CD4-positive, alpha-beta memory T cell (primary cell): Measurements from ENCODE around the gene KDM5C. TPM values are rescaled to one million over a fixed set of nuclear protein-coding genes. Genes with fewer than 3 reads are reported as not detected.

Source experiments
- CTCF ChIA-PET: fragments of 350-600 bp; sonication (Branson Sonifier 250); formaldehyde crosslinking; loops from one replicate; lab custom pipeline; 2021; ENCODE audit warnings: inconsistent platforms; ENCODE audit not compliant: partially characterized antibody; lab: Charles Lee
- POLR2A ChIA-PET: fragments of 350-600 bp; sonication (Branson Sonifier 250); formaldehyde crosslinking; loops from one replicate; lab custom pipeline; 2021; ENCODE audit not compliant: partially characterized antibody; lab: Charles Lee
- DNase-seq, 5 donors: peaks; one replicate each; pipeline versions ENCODE4 v3.0.0 to v3.0.0-alpha.2; 2020 to 2022; ENCODE audit warnings: mixed read lengths in 1 of 5
- H3K27ac ChIP-seq: one replicate; pipeline ENCODE4 v1.7.0; 2013; ENCODE audit warnings: low read depth, low read length
- H3K27me3 ChIP-seq: 2 replicates; pipeline ENCODE4 v1.7.0; 2013; ENCODE audit warnings: mild to moderate bottlenecking, low read length, moderate library complexity; ENCODE audit not compliant: insufficient read depth
- H3K36me3 ChIP-seq: 2 replicates; pipeline ENCODE4 v1.7.0; 2013; ENCODE audit warnings: mild to moderate bottlenecking, low read length, moderate library complexity; ENCODE audit not compliant: insufficient read depth
- H3K4me1 ChIP-seq: 2 replicates; pipeline ENCODE4 v1.7.0; 2013; ENCODE audit warnings: mild to moderate bottlenecking, low read length, moderate library complexity; ENCODE audit not compliant: insufficient read depth
- H3K4me3 ChIP-seq, 2 donors: one replicate each; pipeline ENCODE4 v1.7.0; 2013; ENCODE audit warnings: low read length in 2 of 2, mild to moderate bottlenecking in 1 of 2
- H3K9me3 ChIP-seq, 2 donors: one replicate each; pipeline ENCODE4 v1.7.0; 2013; ENCODE audit warnings: low read length in 2 of 2, control low read depth in 1 of 2; ENCODE audit not compliant: control insufficient read depth in 1 of 2
- H3K27ac Mint-ChIP-seq, 7 donors: one replicate each; pipeline ENCODE4 v1.8.0; 2020 to 2021; ENCODE audit warnings: mixed read lengths in 7 of 7, mild to moderate bottlenecking in 6 of 7, inconsistent platforms in 3 of 7, moderate library complexity in 3 of 7
- H3K27me3 Mint-ChIP-seq, 2 donors: one replicate each; pipeline ENCODE4 v1.8.0; 2020 to 2021; ENCODE audit warnings: mixed read lengths in 2 of 2
- H3K36me3 Mint-ChIP-seq, 2 donors: one replicate each; pipeline ENCODE4 v1.8.0; 2020 to 2021; ENCODE audit warnings: mixed read lengths in 2 of 2, inconsistent platforms in 1 of 2, mild to moderate bottlenecking in 1 of 2
- H3K4me1 Mint-ChIP-seq, 4 donors: one replicate each; pipeline ENCODE4 v1.8.0; 2020 to 2021; ENCODE audit warnings: mixed read lengths in 4 of 4, mild to moderate bottlenecking in 1 of 4
- H3K4me3 Mint-ChIP-seq, 8 donors: one replicate each; pipeline ENCODE4 v1.8.0; 2020 to 2021; ENCODE audit warnings: mixed read lengths in 8 of 8, mild to moderate bottlenecking in 7 of 8, moderate library complexity in 6 of 8, inconsistent platforms in 3 of 8
- H3K9me3 Mint-ChIP-seq, 8 donors: one replicate each; pipeline ENCODE4 v1.8.0; 2020 to 2021; ENCODE audit warnings: mixed read lengths in 8 of 8, mild to moderate bottlenecking in 5 of 8, inconsistent platforms in 3 of 8, moderate library complexity in 1 of 8
- intact Hi-C: fragments of 100-400 bp; cut with micrococcal nuclease; formaldehyde crosslinking; loops from one replicate; pipeline ENCODE4 v1.15.1; 2023
- polyA plus RNA-seq, 2 donors: library from polyadenylated mRNA; unstranded; fragments of 300-500 nt; fragmentation: Illumina TruSeq; gene quantifications; one replicate each; pipeline ENCODE4 v1.2.3, GENCODE V29; 2021
- total RNA-seq, 2 experiments: library from RNA; stranded (reverse); gene quantifications; one replicate each; pipeline ENCODE4 v1.2.3, GENCODE V29; 2021

KDM5C gene
- total and polyA plus RNA-seq, 4 experiments from 2014 or later = 8.0 to 127 (median 73.3) TPM

DNA sequence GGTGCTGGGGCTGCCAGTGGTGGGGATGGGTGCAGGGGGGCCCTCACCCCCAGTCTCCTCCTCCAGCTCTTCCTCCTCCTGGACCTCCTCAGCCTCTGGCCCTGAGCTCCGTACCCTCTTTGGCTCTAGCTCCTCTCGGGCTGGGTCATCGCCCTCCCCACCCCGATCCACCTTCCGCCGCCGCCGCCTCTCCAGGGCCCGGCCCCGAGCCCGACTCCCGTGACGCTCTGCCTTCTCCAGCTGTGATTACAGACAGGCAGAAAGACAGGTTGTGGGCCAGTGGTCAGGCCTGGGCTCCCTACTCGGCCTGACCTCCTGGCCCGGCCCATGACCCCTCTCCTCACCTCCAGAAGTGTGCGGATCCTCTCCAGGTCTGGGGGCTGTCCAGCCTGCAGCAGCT, 31.9 kb downstream of the KDM5C start:
- ChIA-PET POLR2A (no interaction called here), CTCF (no interaction called here)
- no peak overlapping the region for H3K4me3 Mint-ChIP-seq
- H3K4me3 ChIP-seq = no peak overlapping the region
- no peak for DNase-seq
- H3K36me3 Mint-ChIP-seq = peaks cover 38 to 44% of the 10 kb centered on the region in 2 donors
- H3K27ac Mint-ChIP-seq = peak overlapping the region in 1 of 7 donors; percentile 13
- peaks cover 0 to 1% (median 0%) of the 10 kb centered on the region in 8 donors for H3K9me3 Mint-ChIP-seq
- intact Hi-C loops = no loop called here
- H3K36me3 ChIP-seq = peaks cover 31% of the 10 kb centered on the region
- no peaks in the 10 kb centered on the region for H3K27me3 Mint-ChIP-seq
- H3K9me3 ChIP-seq = no peaks in the 10 kb centered on the region
- H3K27me3 ChIP-seq = no peaks in the 10 kb centered on the region
- no peaks in the 10 kb centered on the region for H3K4me1 ChIP-seq
- no peak overlapping the region for H3K27ac ChIP-seq
- H3K4me1 Mint-ChIP-seq = no peaks in the 10 kb centered on the region

GRCh38 chrX:53190363-53190960, 34.5 kb downstream of the KDM5C start:
- Histone ChIP-seq H3K4me1 (no peaks in the 10 kb centered on the region), H3K9me3 (no peaks in the 10 kb centered on the region), H3K36me3 (peaks cover 10% of the 10 kb centered on the region), H3K4me3 (no peak overlapping the region), H3K27ac (no peak overlapping the region), H3K27me3 (no peaks in the 10 kb centered on the region)
- Mint-ChIP-seq H3K4me3 (no peak overlapping the region), H3K4me1 (peaks cover 0 to 2% (median 0%) of the 10 kb centered on the region in 4 donors), H3K27me3 (no peaks in the 10 kb centered on the region), H3K27ac (peak overlapping the region in 5 of 7 donors; percentile 43 to 74 (median 58)), H3K36me3 (peaks cover 19 to 24% of the 10 kb centered on the region in 2 donors), H3K9me3 (peaks cover 0 to 1% (median 0%) of the 10 kb centered on the region in 8 donors)
- intact Hi-C loops = no loop called here
- ChIA-PET CTCF (no interaction called here), POLR2A (interaction anchor here (0.7 kb wide), 1 partner anchor 35 kb away, joined by 4 read pairs; no protein-coding TSS in a partner anchor)
- no peak for DNase-seq

DNA sequence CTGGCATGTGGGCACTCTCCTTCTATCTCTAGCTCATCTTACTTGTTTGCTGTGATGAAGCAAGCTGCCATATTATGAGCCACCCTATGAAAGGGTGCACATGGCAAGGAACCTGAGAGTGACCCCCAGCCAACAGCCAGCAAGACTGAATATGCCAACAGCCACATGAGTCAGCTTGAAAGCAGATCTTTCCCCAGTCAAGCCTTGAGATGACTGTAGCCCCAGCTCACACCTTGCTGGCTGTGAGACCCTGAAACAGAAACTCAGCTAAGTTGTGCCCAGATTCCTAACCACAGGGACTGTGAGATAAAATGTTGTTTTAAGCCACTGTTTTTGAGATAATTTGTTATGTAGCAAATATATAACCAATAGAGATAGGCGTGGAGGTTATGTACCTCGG, 36.2 kb downstream of the KDM5C start:
- Mint-ChIP-seq H3K9me3 (peaks cover 0 to 1% (median 0%) of the 10 kb centered on the region in 8 donors), H3K36me3 (peaks cover 10 to 24% of the 10 kb centered on the region in 2 donors), H3K4me1 (peaks cover 0 to 2% (median 0%) of the 10 kb centered on the region in 4 donors), H3K27me3 (no peaks in the 10 kb centered on the region), H3K4me3 (no peak overlapping the region), H3K27ac (peak overlapping the region in 1 of 7 donors; percentile 7)
- H3K4me1 ChIP-seq = no peaks in the 10 kb centered on the region
- ChIA-PET CTCF (interaction anchor here (1.2 kb wide), 1 partner anchor 15 kb away, joined by 3 read pairs; no protein-coding TSS in a partner anchor), POLR2A (no interaction called here)
- no peaks in the 10 kb centered on the region for H3K9me3 ChIP-seq
- H3K27me3 ChIP-seq = no peaks in the 10 kb centered on the region
- no peak overlapping the region for H3K27ac ChIP-seq
- H3K36me3 ChIP-seq = no peaks in the 10 kb centered on the region
- no peak overlapping the region for H3K4me3 ChIP-seq
- no peak for DNase-seq
- intact Hi-C loops = no loop called here

- Histone ChIP-seq H3K27ac (no peak overlapping the region), H3K4me3 (no peak overlapping the region), H3K36me3 (no peaks in the 10 kb centered on the region), H3K9me3 (no peaks in the 10 kb centered on the region), H3K4me1 (no peaks in the 10 kb centered on the region), H3K27me3 (no peaks in the 10 kb centered on the region)
- no peak for DNase-seq
- Mint-ChIP-seq H3K36me3 (peaks cover under 1 to 22% of the 10 kb centered on the region in 2 donors), H3K4me1 (peaks cover 0 to 2% (median 0%) of the 10 kb centered on the region in 4 donors), H3K27me3 (no peaks in the 10 kb centered on the region), H3K4me3 (no peak overlapping the region), H3K27ac (peak overlapping the region in 2 of 7 donors; percentile 18 to 68), H3K9me3 (no peaks in the 10 kb centered on the region)
- CTCF ChIA-PET = no interaction called here
- intact Hi-C loops = no loop called here
- POLR2A ChIA-PET = no interaction called here
Measured at GRCh38 chrX:53186351-53186750, 38.7 kb downstream of the KDM5C start.

DNA sequence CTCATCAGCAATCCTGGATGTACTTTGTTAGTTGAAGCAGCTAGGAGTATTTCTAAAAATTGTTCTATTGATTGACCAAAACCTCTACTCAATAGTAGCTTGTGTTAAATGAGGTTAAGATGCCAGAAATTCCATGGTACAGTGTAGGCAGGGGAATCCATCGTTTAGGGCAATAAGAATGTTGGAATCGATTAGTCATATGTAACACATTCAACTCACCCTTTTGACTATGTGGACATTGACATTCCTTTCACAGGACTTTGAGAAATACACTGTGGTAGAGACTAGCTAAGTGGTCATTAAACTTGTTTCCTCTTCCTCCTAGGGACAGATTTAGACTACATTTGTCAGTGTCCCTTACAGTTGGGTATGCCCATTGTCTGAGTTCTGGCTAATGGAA, 40.2 kb downstream of the KDM5C start:
- no peaks in the 10 kb centered on the region for H3K9me3 Mint-ChIP-seq
- no peak overlapping the region for H3K4me3 Mint-ChIP-seq
- H3K27ac Mint-ChIP-seq = no peak overlapping the region

DNA sequence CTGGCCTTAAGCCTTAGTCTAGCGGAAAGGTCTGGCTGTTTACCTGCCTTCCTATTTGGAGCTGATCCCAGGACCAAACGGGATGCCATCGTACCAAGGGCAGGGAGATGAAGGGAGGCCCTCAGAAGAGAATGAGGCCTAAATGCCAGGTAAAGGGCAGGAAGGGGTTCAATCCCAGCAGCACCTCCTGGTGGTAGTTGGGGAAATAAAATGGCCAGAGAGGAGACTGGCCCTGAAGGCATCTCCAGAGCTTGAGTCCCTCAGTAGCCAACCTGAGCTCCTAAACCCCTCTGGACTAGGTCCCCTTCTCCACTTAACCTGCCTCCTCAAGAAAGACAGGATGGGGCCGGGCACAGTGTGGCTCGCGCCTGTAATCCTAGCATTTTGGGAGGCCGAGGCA, 53.7 kb downstream of the KDM5C start:
- CTCF ChIA-PET = no interaction called here
- Histone ChIP-seq H3K36me3 (no peaks in the 10 kb centered on the region), H3K4me3 (no peak overlapping the region), H3K27ac (no peak overlapping the region), H3K9me3 (no peaks in the 10 kb centered on the region), H3K4me1 (no peaks in the 10 kb centered on the region), H3K27me3 (no peaks in the 10 kb centered on the region)
- Mint-ChIP-seq H3K27me3 (no peaks in the 10 kb centered on the region), H3K4me1 (no peaks in the 10 kb centered on the region), H3K4me3 (no peak overlapping the region), H3K36me3 (peaks cover 4 to 33% of the 10 kb centered on the region in 2 donors), H3K27ac (no peak overlapping the region), H3K9me3 (peaks cover 0 to 9% (median 4%) of the 10 kb centered on the region in 8 donors)
- POLR2A ChIA-PET = no interaction called here
- DNase-seq = no peak
- intact Hi-C loops = no loop called here

More for the DNA sequence above, 40.2 kb downstream of the KDM5C start:
- Histone ChIP-seq H3K27ac (no peak overlapping the region), H3K36me3 (no peaks in the 10 kb centered on the region), H3K4me3 (no peak overlapping the region), H3K27me3 (no peaks in the 10 kb centered on the region), H3K9me3 (no peaks in the 10 kb centered on the region), H3K4me1 (no peaks in the 10 kb centered on the region)
- intact Hi-C loops = no loop called here
- no peaks in the 10 kb centered on the region for H3K27me3 Mint-ChIP-seq
- H3K36me3 Mint-ChIP-seq = peaks cover 0 to 29% of the 10 kb centered on the region in 2 donors
- POLR2A ChIA-PET = no interaction called here
- CTCF ChIA-PET = no interaction called here
- peaks cover 0 to 2% (median 0%) of the 10 kb centered on the region in 4 donors for H3K4me1 Mint-ChIP-seq
- no peak for DNase-seq

GRCh38 chrX:53166103-53166502, 58.9 kb downstream of the KDM5C start:
- Mint-ChIP-seq H3K27me3 (no peaks in the 10 kb centered on the region), H3K4me3 (no peak overlapping the region), H3K27ac (no peak overlapping the region), H3K9me3 (no peaks in the 10 kb centered on the region), H3K4me1 (no peaks in the 10 kb centered on the region), H3K36me3 (peaks cover 0 to 23% of the 10 kb centered on the region in 2 donors)
- ChIA-PET POLR2A (no interaction called here), CTCF (no interaction called here)
- H3K4me3 ChIP-seq = no peak overlapping the region
- H3K27me3 ChIP-seq = no peaks in the 10 kb centered on the region
- no peaks in the 10 kb centered on the region for H3K36me3 ChIP-seq
- no peaks in the 10 kb centered on the region for H3K9me3 ChIP-seq
- no peak overlapping the region for H3K27ac ChIP-seq
- no peak for DNase-seq
- H3K4me1 ChIP-seq = no peaks in the 10 kb centered on the region
- intact Hi-C loops = no loop called here
